H9 (cell line): Measurements from ENCODE around the gene ENOSF1. TPM values are rescaled to one million over a fixed set of nuclear protein-coding genes. Genes with fewer than 3 reads are reported as not detected.

ENCODE experiments used
- DNase-seq: peaks from one replicate; pipeline ENCODE4 v3.0.0-alpha.2; 2017
- H2AFZ ChIP-seq: one replicate; pipeline ENCODE4 v1.6.1; 2013; ENCODE audit warnings: mild to moderate bottlenecking, low read length, control low read depth, moderate library complexity
- H2AK5ac ChIP-seq: 2 replicates; pipeline ENCODE4 v1.6.1; 2013; ENCODE audit warnings: low read length, control low read depth, mixed read lengths; ENCODE audit not compliant: insufficient read length
- H2BK120ac ChIP-seq: one replicate; pipeline ENCODE4 v1.6.1; 2013; ENCODE audit warnings: low read depth, mild to moderate bottlenecking, low read length, control low read depth, inconsistent platforms; ENCODE audit not compliant: poor library complexity, severe bottlenecking
- H2BK12ac ChIP-seq: 2 replicates; pipeline ENCODE4 v1.6.1; 2013; ENCODE audit warnings: low read length, control low read depth, mixed read lengths, low read depth; ENCODE audit not compliant: insufficient read length
- H2BK15ac ChIP-seq: 2 replicates; pipeline ENCODE4 v1.6.1; 2013; ENCODE audit warnings: low read depth, low read length, control low read depth
- H2BK20ac ChIP-seq: one replicate; pipeline ENCODE4 v1.6.1; 2013; ENCODE audit warnings: low read depth, mild to moderate bottlenecking, low read length, control low read depth, inconsistent platforms; ENCODE audit not compliant: poor library complexity, severe bottlenecking
- H2BK5ac ChIP-seq: 2 replicates; pipeline ENCODE4 v1.6.1; 2013; ENCODE audit warnings: low read length, control low read depth, mixed read lengths; ENCODE audit not compliant: insufficient read length
- H3K14ac ChIP-seq: 2 replicates; pipeline ENCODE4 v1.6.1; 2013; ENCODE audit warnings: low read length, control low read depth; ENCODE audit not compliant: insufficient read depth
- H3K18ac ChIP-seq: 2 replicates; pipeline ENCODE4 v1.6.1; 2013; ENCODE audit warnings: low read depth, mild to moderate bottlenecking, mixed read lengths, low read length, control low read depth; ENCODE audit not compliant: insufficient read length
- H3K23ac ChIP-seq: 2 replicates; pipeline ENCODE4 v1.6.1; 2013; ENCODE audit warnings: low read length, control low read depth, mixed read lengths, low read depth; ENCODE audit not compliant: insufficient read length
- H3K23me2 ChIP-seq: 2 replicates; pipeline ENCODE4 v1.6.1; 2013; ENCODE audit warnings: low read depth, mild to moderate bottlenecking, mixed read lengths, low read length, control low read depth; ENCODE audit not compliant: insufficient read length, poor library complexity, severe bottlenecking
- H3K27ac ChIP-seq: 2 replicates; pipeline ENCODE4 v1.5.1; 2013; ENCODE audit warnings: low read length, control low read depth, mixed read lengths, low read depth; ENCODE audit not compliant: insufficient read length
- H3K27me3 ChIP-seq: 2 replicates; pipeline ENCODE4 v1.6.1; 2013; ENCODE audit warnings: low read length, control low read depth, inconsistent platforms; ENCODE audit not compliant: insufficient read depth
- H3K4ac ChIP-seq: 2 replicates; pipeline ENCODE4 v1.6.1; 2013; ENCODE audit warnings: low read depth, mild to moderate bottlenecking, control low read depth, inconsistent platforms, low read length, moderate library complexity
- H3K4me1 ChIP-seq: 2 replicates; pipeline ENCODE4 v1.6.1; 2013; ENCODE audit warnings: low read length, control low read depth, inconsistent platforms; ENCODE audit not compliant: insufficient read depth
- H3K4me2 ChIP-seq: 2 replicates; pipeline ENCODE4 v1.6.1; 2013; ENCODE audit warnings: low read length, control low read depth, mixed read lengths; ENCODE audit not compliant: insufficient read length, insufficient read depth
- H3K56ac ChIP-seq: 2 replicates; pipeline ENCODE4 v1.6.1; 2013; ENCODE audit warnings: low read depth, mild to moderate bottlenecking, mixed read lengths, low read length, control low read depth; ENCODE audit not compliant: insufficient read length
- H3K79me1 ChIP-seq: 2 replicates; pipeline ENCODE4 v1.6.1; 2013; ENCODE audit warnings: low read depth, mild to moderate bottlenecking, moderate library complexity, low read length, control low read depth, inconsistent platforms; ENCODE audit not compliant: insufficient read depth, poor library complexity, severe bottlenecking
- H3K79me2 ChIP-seq: 2 replicates; pipeline ENCODE4 v1.6.1; 2013; ENCODE audit warnings: low read length, control low read depth, inconsistent platforms; ENCODE audit not compliant: insufficient read depth
- H3K9ac ChIP-seq: 2 replicates; pipeline ENCODE4 v1.6.1; 2013; ENCODE audit warnings: low read length, control low read depth, mixed read lengths; ENCODE audit not compliant: insufficient read length; ENCODE audit errors: extremely low read depth
- H3K9me3 ChIP-seq: one replicate; pipeline ENCODE4 v1.6.1; 2013; ENCODE audit warnings: low read depth, low read length, inconsistent platforms; ENCODE audit not compliant: control insufficient read depth
- H3T11ph ChIP-seq: one replicate; pipeline ENCODE4 v1.6.1; 2013; ENCODE audit warnings: mild to moderate bottlenecking, low read length, control low read depth, inconsistent platforms
- H4K20me1 ChIP-seq: one replicate; pipeline ENCODE4 v1.6.1; 2013; ENCODE audit not compliant: control insufficient read depth, insufficient read length, insufficient read depth
- H4K5ac ChIP-seq: 2 replicates; pipeline ENCODE4 v1.6.1; 2013; ENCODE audit warnings: low read depth, mild to moderate bottlenecking, mixed read lengths, low read length, control low read depth; ENCODE audit not compliant: insufficient read length
- H4K8ac ChIP-seq: replicated peaks from 2 replicates; pipeline ENCODE4 v1.6.1; 2013; ENCODE audit warnings: low read length, control low read depth, mixed read lengths, low read depth; ENCODE audit not compliant: insufficient read length
- H4K91ac ChIP-seq: 2 replicates; pipeline ENCODE4 v1.6.1; 2013; ENCODE audit warnings: low read depth, mild to moderate bottlenecking, moderate library complexity, mixed read lengths, low read length, control low read depth; ENCODE audit not compliant: insufficient read length
- H3K27ac Mint-ChIP-seq, 3 experiments: 2 replicates in 2 of 3; 3 replicates in 1 of 3; pipeline ENCODE4 v1.8.0; 2020 to 2021; ENCODE audit warnings: mixed read lengths in 3 of 3, mild to moderate bottlenecking in 1 of 3, moderate library complexity in 1 of 3
- H3K27me3 Mint-ChIP-seq: 2 replicates; pipeline ENCODE4 v1.8.0; 2021; ENCODE audit warnings: low read depth, mild to moderate bottlenecking, moderate library complexity, mixed read lengths
- H3K36me3 Mint-ChIP-seq, 3 experiments: 2 replicates in 2 of 3; 3 replicates in 1 of 3; pipeline ENCODE4 v1.8.0; 2020 to 2021; ENCODE audit warnings: low read depth in 3 of 3, mixed read lengths in 3 of 3; ENCODE audit not compliant: insufficient read depth in 1 of 3
- H3K4me1 Mint-ChIP-seq, 2 experiments: 2 replicates each; pipeline ENCODE4 v1.8.0; 2020; ENCODE audit warnings: mixed read lengths in 2 of 2
- H3K4me3 Mint-ChIP-seq, 2 experiments: 2 replicates in 1 of 2; 3 replicates in 1 of 2; pipeline ENCODE4 v1.8.0; 2020 to 2021; ENCODE audit warnings: mild to moderate bottlenecking in 2 of 2, mixed read lengths in 2 of 2, moderate library complexity in 1 of 2
- H3K9me3 Mint-ChIP-seq, 2 experiments: 2 replicates in 1 of 2; 3 replicates in 1 of 2; pipeline ENCODE4 v1.8.0; 2020; ENCODE audit warnings: mild to moderate bottlenecking in 2 of 2, mixed read lengths in 2 of 2, moderate library complexity in 1 of 2
- CTCF ChIP-seq: fragments of 200-600 bp; sonication (generic); conservative IDR thresholded peaks from 3 replicates; pipeline ENCODE4 v1.8.0; 2021; ENCODE audit warnings: antibody characterized with exemption, mild to moderate bottlenecking
- total RNA-seq: library from RNA; stranded (reverse); gene quantifications from 2 replicates; pipeline ENCODE4 v1.2.1, GENCODE V29; 2021

Gene ENOSF1
- total RNA-seq, 1 experiment from 2014 or later, result 40.3 TPM

DNA sequence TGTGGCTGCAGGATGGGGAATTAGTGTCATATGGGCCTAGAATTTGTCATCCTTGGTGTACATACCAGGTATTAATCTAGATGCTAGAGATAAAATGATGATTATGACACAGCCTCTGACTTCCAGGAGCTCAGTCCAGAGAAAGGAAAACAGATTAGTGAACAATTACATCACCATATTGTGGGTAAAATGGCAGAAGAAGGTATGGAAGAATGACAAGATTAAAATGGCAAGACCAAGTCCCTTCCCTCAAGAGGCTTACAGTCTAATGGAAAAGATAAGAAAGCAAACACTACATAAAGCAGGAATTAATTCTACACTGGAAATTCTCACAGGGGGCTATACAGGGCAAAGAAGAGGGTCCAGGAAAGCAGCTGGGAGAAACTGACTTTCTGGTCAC is 80.9 kb downstream of the ENOSF1 start:
- no peaks in the 10 kb centered on the region for H4K20me1 ChIP-seq
- H3K4me2 ChIP-seq, result no peak overlapping the region
- H4K5ac ChIP-seq, result no peak overlapping the region
- H2BK120ac ChIP-seq, result no peak overlapping the region
- no peaks in the 10 kb centered on the region; a peak in 2 of 5 replicates for H3K9me3 Mint-ChIP-seq
- peaks cover 2% of the 10 kb centered on the region for H3K27me3 Mint-ChIP-seq
- H3K9ac ChIP-seq, result no peak overlapping the region
- H3K27me3 ChIP-seq, result no peaks in the 10 kb centered on the region
- H3K18ac ChIP-seq, result no peak overlapping the region
- no peak overlapping the region for H2BK12ac ChIP-seq
- no peak overlapping the region for H2BK5ac ChIP-seq
- no peaks in the 10 kb centered on the region for H3K79me2 ChIP-seq
- no peak overlapping the region for H3K23ac ChIP-seq
- no peaks in the 10 kb centered on the region for H3K23me2 ChIP-seq
- H3K9me3 ChIP-seq, result no peaks in the 10 kb centered on the region
- no peak overlapping the region for H2BK20ac ChIP-seq
- H2AK5ac ChIP-seq, result no peak overlapping the region
- no peak for DNase-seq
- no peak overlapping the region for H3K4ac ChIP-seq
- no peak overlapping the region for H4K91ac ChIP-seq
- H3K56ac ChIP-seq, result no peak overlapping the region
- no peak overlapping the region for H3T11ph ChIP-seq
- no peak overlapping the region for H2BK15ac ChIP-seq
- peaks cover 0 to 11% (median 4%) of the 10 kb centered on the region in 3 experiments; a peak in 4 of 7 replicates for H3K36me3 Mint-ChIP-seq
- no peak overlapping the region for H4K8ac ChIP-seq
- H3K4me1 ChIP-seq, result no peaks in the 10 kb centered on the region; the same call in 1 of the 2 replicates
- H3K27ac Mint-ChIP-seq, result no peak overlapping the region
- no peak overlapping the region for H3K27ac ChIP-seq
- no peak overlapping the region for H2AFZ ChIP-seq
- no peaks in the 10 kb centered on the region for H3K79me1 ChIP-seq
- H3K4me1 Mint-ChIP-seq, result peaks cover 22 to 24% of the 10 kb centered on the region in 2 experiments
- no peak overlapping the region for H3K4me3 Mint-ChIP-seq
- no peak for TF ChIP-seq CTCF
- no peak overlapping the region for H3K14ac ChIP-seq
